ENCODE data around the gene RITA1. TPM values are rescaled to one million over a fixed set of nuclear protein-coding genes. Genes with fewer than 3 reads are reported as not detected.
A peak's percentile ranks its signal among the peaks of the same experiment; 100 is the strongest.

The RITA1 gene
- total RNA-seq, 1 donor from 2014 or later: 15.5 TPM

- no peak for DNase-seq (ENCODE audit: low spot score)
- H3K4me1 Mint-ChIP-seq (ENCODE audit: low read depth): peaks cover 37% of the 10 kb centered on the region
- H3K27me3 Mint-ChIP-seq (ENCODE audit: low read depth): no peaks in the 10 kb centered on the region
- H3K27ac Mint-ChIP-seq (ENCODE audit: unreplicated experiment): no peak overlapping the region
- TF ChIP-seq CTCF (IDR thresholded peaks at IDR 0.05): no peak
- no peaks in the 10 kb centered on the region for H3K9me3 Mint-ChIP-seq (ENCODE audit: low read depth)
- no peaks in the 10 kb centered on the region for H3K36me3 Mint-ChIP-seq (ENCODE audit: low read depth)
- no peak overlapping the region for H3K4me3 Mint-ChIP-seq (ENCODE audit: unreplicated experiment)
Observed at GRCh38 chr12:113189361-113189760, 3.8 kb downstream of the RITA1 start.

GRCh38 chr12:113190761-113191160 is 5.2 kb downstream of the RITA1 start:
- H3K4me1 Mint-ChIP-seq (ENCODE audit: low read depth): peaks cover 47% of the 10 kb centered on the region
- no peaks in the 10 kb centered on the region for H3K27me3 Mint-ChIP-seq (ENCODE audit: low read depth)
- H3K4me3 Mint-ChIP-seq (ENCODE audit: unreplicated experiment): no peak overlapping the region
- no peaks in the 10 kb centered on the region for H3K9me3 Mint-ChIP-seq (ENCODE audit: low read depth)
- no peak for TF ChIP-seq CTCF (IDR thresholded peaks at IDR 0.05)
- H3K36me3 Mint-ChIP-seq (ENCODE audit: low read depth): no peaks in the 10 kb centered on the region
- DNase-seq (ENCODE audit: low spot score): no peak
- no peak overlapping the region for H3K27ac Mint-ChIP-seq (ENCODE audit: unreplicated experiment)

DNA sequence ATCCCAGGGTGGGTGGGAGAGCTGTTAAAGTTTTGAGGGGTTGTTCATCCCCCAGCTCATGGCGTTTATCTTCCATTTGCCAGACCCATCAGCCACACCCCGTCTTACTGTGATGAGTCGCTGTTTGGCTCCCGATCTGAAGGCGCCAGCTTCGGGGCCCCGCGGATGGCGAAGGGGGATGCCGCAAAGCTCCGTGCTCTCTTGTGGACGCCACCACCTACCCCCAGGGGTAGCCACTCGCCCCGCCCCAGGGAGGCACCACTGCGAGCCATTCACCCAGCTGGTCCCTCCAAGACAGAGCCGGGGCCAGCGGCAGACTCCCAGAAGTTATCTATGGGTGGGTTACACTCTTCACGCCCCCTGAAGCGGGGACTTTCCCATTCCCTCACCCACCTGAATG is 5.7 kb downstream of the RITA1 start:
- no peaks in the 10 kb centered on the region for H3K36me3 Mint-ChIP-seq (ENCODE audit: low read depth)
- H3K4me3 Mint-ChIP-seq (ENCODE audit: unreplicated experiment): no peak overlapping the region
- DNase-seq (ENCODE audit: low spot score): no peak
- H3K4me1 Mint-ChIP-seq (ENCODE audit: low read depth): peaks cover 45% of the 10 kb centered on the region
- H3K27ac Mint-ChIP-seq (ENCODE audit: unreplicated experiment): no peak overlapping the region
- H3K27me3 Mint-ChIP-seq (ENCODE audit: low read depth): no peaks in the 10 kb centered on the region
- H3K9me3 Mint-ChIP-seq (ENCODE audit: low read depth): no peaks in the 10 kb centered on the region
- TF ChIP-seq CTCF (IDR thresholded peaks at IDR 0.05): no peak

DNA sequence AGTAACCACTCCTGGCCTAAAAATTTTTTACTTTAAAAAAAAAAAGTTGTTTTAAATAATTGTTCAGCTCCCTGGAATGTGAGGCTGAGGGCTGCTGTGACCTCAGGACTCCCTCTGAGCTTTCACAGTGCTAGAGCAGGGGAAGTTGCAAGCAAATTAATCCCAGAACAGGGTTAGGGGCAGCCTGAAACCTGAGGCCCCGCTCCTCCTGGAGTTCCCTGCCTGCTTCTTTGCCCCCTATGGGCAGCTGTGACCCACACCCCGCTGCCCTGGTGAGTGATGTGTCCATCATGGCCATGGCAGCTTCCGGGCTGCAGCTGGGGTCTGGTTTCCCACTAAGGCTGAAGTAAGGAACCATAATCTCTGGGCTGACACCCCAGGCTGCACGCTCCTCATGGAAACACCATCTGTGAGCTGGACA is 9.5 kb downstream of the RITA1 start:
- H3K27ac Mint-ChIP-seq (ENCODE audit: unreplicated experiment): peak overlapping the region; percentile 83
- no peak overlapping the region for H3K4me3 Mint-ChIP-seq (ENCODE audit: unreplicated experiment)
- no peaks in the 10 kb centered on the region for H3K27me3 Mint-ChIP-seq (ENCODE audit: low read depth)
- H3K4me1 Mint-ChIP-seq (ENCODE audit: low read depth): peaks cover 46% of the 10 kb centered on the region
- DNase-seq (ENCODE audit: low spot score): no peak
- no peaks in the 10 kb centered on the region for H3K9me3 Mint-ChIP-seq (ENCODE audit: low read depth)
- TF ChIP-seq CTCF (IDR thresholded peaks at IDR 0.05): peak; percentile 20
- H3K36me3 Mint-ChIP-seq (ENCODE audit: low read depth): no peaks in the 10 kb centered on the region

GRCh38 chr12:113195598-113195997 is 10.1 kb downstream of the RITA1 start:
- Mint-ChIP-seq H3K4me3 (ENCODE audit: unreplicated experiment) (no peak overlapping the region), H3K27me3 (ENCODE audit: low read depth) (no peaks in the 10 kb centered on the region), H3K36me3 (ENCODE audit: low read depth) (no peaks in the 10 kb centered on the region), H3K4me1 (ENCODE audit: low read depth) (peaks cover 43% of the 10 kb centered on the region), H3K9me3 (ENCODE audit: low read depth) (no peaks in the 10 kb centered on the region), H3K27ac (ENCODE audit: unreplicated experiment) (peak overlapping the region; percentile 56)
- TF ChIP-seq CTCF (IDR thresholded peaks at IDR 0.05): no peak
- no peak for DNase-seq (ENCODE audit: low spot score)
